GM13976 (cell line): ENCODE data around the gene PIK3R1.

Source experiments
- DNase-seq: peaks from one replicate; pipeline ENCODE4 v3.0.0; 2012; ENCODE audit warnings: low spot score
- CTCF ChIP-seq: IDR thresholded peaks from 2 replicates; pipeline ENCODE4 v1.5.1; 2012; ENCODE audit warnings: borderline replicate concordance, mild to moderate bottlenecking; ENCODE audit not compliant: insufficient read depth; ENCODE audit errors: extremely low read depth, missing control alignments, control extremely low read depth
- in situ Hi-C: fragments of 300-500 bp; cut with MboI; formaldehyde crosslinking; loops from one replicate; pipeline ENCODE4 v1.12.0; 2022; ENCODE audit warnings: low sequenced_read_pairs, mixed read lengths, inconsistent platforms; ENCODE audit not compliant: unreplicated experiment

The PIK3R1 gene

GRCh38 chr5:68279984-68280383 lies 64.4 kb downstream of the PIK3R1 start:
- TF ChIP-seq CTCF = no peak
- in situ Hi-C loops = loop anchor here (25.0 kb wide), 2 partner anchors 382 to 732 kb away; no protein-coding TSS in a partner anchor
- DNase-seq = no peak

GRCh38 chr5:68282001-68282400 lies 66.4 kb downstream of the PIK3R1 start:
- in situ Hi-C loops = loop anchor here (25.0 kb wide), 2 partner anchors 380 to 730 kb away; no protein-coding TSS in a partner anchor
- DNase-seq = no peak
- no peak for TF ChIP-seq CTCF

- in situ Hi-C loops = loop anchor here (25.0 kb wide), 2 partner anchors 379 to 729 kb away; no protein-coding TSS in a partner anchor
- TF ChIP-seq CTCF = no peak
- no peak for DNase-seq
Measured at GRCh38 chr5:68283766-68284165, 68.2 kb downstream of the PIK3R1 start.

GRCh38 chr5:68285075-68285840 lies 69.7 kb downstream of the PIK3R1 start:
- in situ Hi-C loops = loop anchor here (5.0 to 25.0 kb wide), 3 partner anchors 172 to 727 kb away; no protein-coding TSS in a partner anchor
- TF ChIP-seq CTCF = no peak
- DNase-seq = no peak

GRCh38 chr5:68285851-68286611 lies 70.5 kb downstream of the PIK3R1 start:
- DNase-seq = no peak
- in situ Hi-C loops = loop anchor here (5.0 to 25.0 kb wide), 3 partner anchors 171 to 726 kb away; no protein-coding TSS in a partner anchor
- peak; percentile 42 for TF ChIP-seq CTCF

- no peak for DNase-seq
- TF ChIP-seq CTCF = no peak
- in situ Hi-C loops = loop anchor here (5.0 to 25.0 kb wide), 3 partner anchors 171 to 726 kb away; no protein-coding TSS in a partner anchor
Measured at GRCh38 chr5:68286612-68286912, 71.0 kb downstream of the PIK3R1 start.
